Tibial artery (tissue), 4 donors: ENCODE results near the gene ADGRL4.

ENCODE experiments used
- DNase-seq, 2 donors: peaks; one replicate each; pipeline ENCODE4 v3.0.0-alpha.2; 2019
- H3K27ac ChIP-seq, 2 donors: fragments of 200-600 bp; sonication (generic) in 1 of 2; 1 replicate in 1 of 2; 2 replicates in 1 of 2; pipeline ENCODE4 v1.5.1; 2018 to 2019; ENCODE audit warnings: mild to moderate bottlenecking in 1 of 2
- H3K27me3 ChIP-seq, 2 donors: fragments of 200-600 bp; sonication (generic) in 1 of 2; one replicate each; pipeline versions ENCODE4 v1.5.1 to v1.6.0; 2016 to 2019
- H3K36me3 ChIP-seq, 3 donors: fragments of 200-600 bp; sonication (generic) in 2 of 3; one replicate each; pipeline ENCODE4 v1.5.1; 2016 to 2019; ENCODE audit warnings: mild to moderate bottlenecking in 2 of 3
- H3K4me1 ChIP-seq, 4 donors: fragments of 200-600 bp; sonication (generic) in 2 of 4; 1 replicate in 3 of 4; 2 replicates in 1 of 4; pipeline ENCODE4 v1.5.1; 2016 to 2019
- H3K4me3 ChIP-seq, 2 donors: fragments of 200-600 bp; sonication (generic) in 1 of 2; 1 replicate in 1 of 2; 2 replicates in 1 of 2; pipeline ENCODE4 v1.5.1; 2018 to 2019; ENCODE audit warnings: mild to moderate bottlenecking in 2 of 2
- H3K9me3 ChIP-seq, 3 donors: fragments of 200-600 bp; sonication (generic) in 1 of 3; one replicate each; pipeline ENCODE4 v1.5.1; 2016 to 2019
- intact Hi-C: fragments of 100-400 bp; cut with DNase I; formaldehyde crosslinking; loops from one replicate; pipeline ENCODE4 v1.15.0; 2023; ENCODE audit warnings: low total_unique reads
- TF ChIP-seq, protein P1 (sequence below), 2 experiments: fragments of 200-600 bp in 1 of 2; fragments of 450-650 bp in 1 of 2; IDR thresholded peaks; one replicate each; pipeline ENCODE4 v1.5.1; 2017 to 2019; ENCODE audit warnings: antibody characterized with exemption in 2 of 2, mild to moderate bottlenecking in 1 of 2, moderate library complexity in 1 of 2

Gene ADGRL4

DNA sequence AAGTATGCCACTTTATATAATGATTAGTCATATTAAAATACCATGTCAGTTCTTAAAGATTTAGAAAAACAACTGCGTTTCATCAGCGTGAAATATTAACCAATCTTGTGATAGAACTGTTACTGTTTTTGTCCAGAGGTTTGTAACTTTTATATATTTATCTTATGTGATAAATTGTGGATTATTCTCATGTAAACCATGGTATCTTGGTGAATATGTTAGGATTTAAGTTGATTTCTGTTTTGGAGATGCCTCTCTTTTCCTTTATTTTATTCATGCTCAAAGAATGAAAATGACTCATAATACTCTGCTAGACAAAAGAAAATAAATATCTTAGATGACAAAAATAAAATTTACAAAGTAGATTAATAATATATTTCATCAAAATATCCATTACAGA is 88.4 kb downstream of the ADGRL4 start:
- no peaks in the 10 kb centered on the region for H3K9me3 ChIP-seq
- H3K27ac ChIP-seq = no peak overlapping the region
- DNase-seq = no peak
- intact Hi-C loops = no loop called here
- no peaks in the 10 kb centered on the region for H3K27me3 ChIP-seq
- no peaks in the 10 kb centered on the region for H3K4me1 ChIP-seq
- TF ChIP-seq, protein P1, sequence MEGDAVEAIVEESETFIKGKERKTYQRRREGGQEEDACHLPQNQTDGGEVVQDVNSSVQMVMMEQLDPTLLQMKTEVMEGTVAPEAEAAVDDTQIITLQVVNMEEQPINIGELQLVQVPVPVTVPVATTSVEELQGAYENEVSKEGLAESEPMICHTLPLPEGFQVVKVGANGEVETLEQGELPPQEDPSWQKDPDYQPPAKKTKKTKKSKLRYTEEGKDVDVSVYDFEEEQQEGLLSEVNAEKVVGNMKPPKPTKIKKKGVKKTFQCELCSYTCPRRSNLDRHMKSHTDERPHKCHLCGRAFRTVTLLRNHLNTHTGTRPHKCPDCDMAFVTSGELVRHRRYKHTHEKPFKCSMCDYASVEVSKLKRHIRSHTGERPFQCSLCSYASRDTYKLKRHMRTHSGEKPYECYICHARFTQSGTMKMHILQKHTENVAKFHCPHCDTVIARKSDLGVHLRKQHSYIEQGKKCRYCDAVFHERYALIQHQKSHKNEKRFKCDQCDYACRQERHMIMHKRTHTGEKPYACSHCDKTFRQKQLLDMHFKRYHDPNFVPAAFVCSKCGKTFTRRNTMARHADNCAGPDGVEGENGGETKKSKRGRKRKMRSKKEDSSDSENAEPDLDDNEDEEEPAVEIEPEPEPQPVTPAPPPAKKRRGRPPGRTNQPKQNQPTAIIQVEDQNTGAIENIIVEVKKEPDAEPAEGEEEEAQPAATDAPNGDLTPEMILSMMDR (IDR thresholded peaks at IDR 0.05) = no peak
- H3K36me3 ChIP-seq = no peaks in the 10 kb centered on the region
- H3K4me3 ChIP-seq = no peak overlapping the region

DNA sequence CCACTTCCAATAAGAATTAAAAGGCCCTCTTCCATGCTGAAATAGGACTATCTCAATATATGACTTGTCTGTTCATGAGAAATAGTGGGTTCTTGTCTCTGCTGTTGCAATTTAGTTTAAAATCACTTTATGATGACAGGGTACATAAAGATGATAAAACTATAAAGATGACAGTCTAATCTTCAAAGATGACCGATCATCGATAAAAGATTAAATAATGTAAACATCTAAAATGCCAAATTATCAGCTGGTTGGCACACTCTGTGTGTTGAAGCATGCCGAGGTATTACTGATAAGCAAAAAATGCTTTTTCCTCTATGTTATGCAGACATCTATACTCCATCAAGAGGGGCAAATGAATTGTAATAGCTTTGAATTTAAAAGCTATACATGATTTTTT is 89.5 kb downstream of the ADGRL4 start:
- no peaks in the 10 kb centered on the region for H3K4me1 ChIP-seq
- H3K9me3 ChIP-seq = no peaks in the 10 kb centered on the region
- H3K27me3 ChIP-seq = no peaks in the 10 kb centered on the region
- intact Hi-C loops = no loop called here
- H3K4me3 ChIP-seq = no peak overlapping the region
- no peak for DNase-seq
- no peaks in the 10 kb centered on the region for H3K36me3 ChIP-seq
- TF ChIP-seq, protein P1 (IDR thresholded peaks at IDR 0.05) = no peak
- H3K27ac ChIP-seq = no peak overlapping the region

DNA sequence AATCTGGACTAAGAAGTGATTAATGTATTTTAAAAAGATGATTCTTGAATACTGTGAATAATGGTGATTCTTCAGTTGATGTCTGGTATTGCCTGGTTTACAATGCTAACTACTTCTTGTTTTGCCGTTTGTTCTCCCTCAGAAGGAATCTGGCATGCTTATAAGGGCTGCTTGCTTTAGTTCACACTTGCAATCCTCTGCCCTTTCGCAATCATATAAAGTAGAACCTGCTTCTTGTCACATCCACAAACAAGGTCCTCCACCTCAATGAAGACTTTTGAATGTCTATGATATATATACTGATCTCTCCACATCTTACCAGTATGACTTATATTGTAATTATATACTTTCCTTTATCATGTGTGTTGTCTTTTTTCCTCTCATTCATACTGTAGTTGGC is 92.6 kb downstream of the ADGRL4 start:
- TF ChIP-seq, protein P1 (IDR thresholded peaks at IDR 0.05) = no peak
- no peaks in the 10 kb centered on the region for H3K27me3 ChIP-seq
- H3K27ac ChIP-seq = no peak overlapping the region
- H3K9me3 ChIP-seq = no peaks in the 10 kb centered on the region
- intact Hi-C loops = no loop called here
- DNase-seq = no peak
- no peaks in the 10 kb centered on the region for H3K36me3 ChIP-seq
- no peaks in the 10 kb centered on the region for H3K4me1 ChIP-seq
- H3K4me3 ChIP-seq = no peak overlapping the region

DNA sequence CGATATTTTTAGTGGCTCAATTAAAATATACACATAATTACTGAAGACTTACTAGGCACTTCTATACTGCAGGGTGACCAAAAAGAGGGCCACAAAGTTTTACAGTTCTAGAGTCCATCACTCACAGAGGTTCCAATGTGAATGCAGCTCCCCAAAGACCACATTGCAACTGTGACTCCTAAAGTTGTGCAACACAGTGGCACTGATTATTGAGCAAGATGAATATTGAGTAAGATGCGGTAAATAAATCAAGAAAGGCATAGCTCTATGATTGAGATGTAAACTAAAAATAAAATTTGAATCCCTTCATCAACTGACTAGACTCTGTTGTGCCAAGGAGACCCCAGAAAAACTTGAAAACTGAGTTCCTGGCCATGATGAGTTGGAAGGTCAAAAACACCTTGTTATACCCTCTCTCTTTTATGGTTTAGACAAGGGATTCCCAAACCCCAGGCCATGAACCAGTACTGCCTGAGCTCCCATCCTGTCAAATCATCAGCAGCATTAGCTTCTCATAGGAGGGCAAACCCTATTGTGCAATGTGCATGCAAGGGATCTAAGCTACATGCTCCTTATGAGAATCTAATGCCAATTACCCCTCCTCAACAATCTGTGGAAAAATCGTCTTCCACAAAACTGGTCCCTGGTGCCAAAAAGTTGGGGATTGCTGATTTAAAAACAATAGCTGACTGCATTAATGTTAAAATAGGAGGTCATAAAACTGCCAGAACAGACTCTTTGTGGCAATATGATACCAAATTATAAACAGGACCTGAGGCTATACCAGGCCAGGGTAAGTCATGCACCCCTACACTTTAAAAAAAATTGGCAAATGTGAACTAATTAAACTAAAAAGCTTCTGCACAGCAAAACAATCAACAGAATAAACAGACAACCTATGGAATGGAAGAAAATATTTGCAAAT is 94.3 kb downstream of the ADGRL4 start:
- intact Hi-C loops = no loop called here
- H3K4me3 ChIP-seq = no peak overlapping the region
- TF ChIP-seq, protein P1 (IDR thresholded peaks at IDR 0.05) = no peak
- H3K4me1 ChIP-seq = no peaks in the 10 kb centered on the region
- no peak overlapping the region for H3K27ac ChIP-seq
- no peaks in the 10 kb centered on the region for H3K9me3 ChIP-seq
- H3K27me3 ChIP-seq = no peaks in the 10 kb centered on the region
- DNase-seq = no peak
- no peaks in the 10 kb centered on the region for H3K36me3 ChIP-seq

DNA sequence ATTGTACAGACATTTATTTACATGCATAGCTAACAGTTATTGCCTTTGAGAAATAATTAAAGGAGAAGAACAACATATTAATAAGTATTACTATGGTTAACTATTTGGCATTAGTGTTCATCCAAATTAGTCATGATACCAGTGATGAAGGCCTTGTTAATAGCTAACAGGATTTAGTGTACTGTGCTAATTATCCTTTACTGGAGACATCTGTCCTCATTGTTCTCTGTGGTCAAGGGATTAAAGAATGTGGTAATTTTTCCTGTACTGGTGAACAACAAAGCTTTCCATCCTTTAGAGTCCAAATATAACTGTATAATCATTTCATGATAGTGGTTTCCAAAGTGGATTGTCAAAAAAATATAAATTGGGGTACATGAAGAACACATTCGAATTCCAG is 103.9 kb downstream of the ADGRL4 start:
- Histone ChIP-seq H3K27ac (no peak overlapping the region), H3K4me1 (no peaks in the 10 kb centered on the region), H3K4me3 (no peak overlapping the region), H3K27me3 (no peaks in the 10 kb centered on the region), H3K36me3 (no peaks in the 10 kb centered on the region), H3K9me3 (no peaks in the 10 kb centered on the region)
- intact Hi-C loops = no loop called here
- no peak for DNase-seq
- TF ChIP-seq, protein P1 (IDR thresholded peaks at IDR 0.05) = no peak
